GM21526 (cell line): Measurements from ENCODE around the gene PKNOX2.

Experiments
- ATAC-seq: cut with Tn5 transposase; IDR thresholded peaks from one replicate; pipeline ENCODE4 v1.9.1; 2021; ENCODE audit warnings: moderate library complexity; ENCODE audit not compliant: unreplicated experiment, low FRiP score

The PKNOX2 gene

DNA sequence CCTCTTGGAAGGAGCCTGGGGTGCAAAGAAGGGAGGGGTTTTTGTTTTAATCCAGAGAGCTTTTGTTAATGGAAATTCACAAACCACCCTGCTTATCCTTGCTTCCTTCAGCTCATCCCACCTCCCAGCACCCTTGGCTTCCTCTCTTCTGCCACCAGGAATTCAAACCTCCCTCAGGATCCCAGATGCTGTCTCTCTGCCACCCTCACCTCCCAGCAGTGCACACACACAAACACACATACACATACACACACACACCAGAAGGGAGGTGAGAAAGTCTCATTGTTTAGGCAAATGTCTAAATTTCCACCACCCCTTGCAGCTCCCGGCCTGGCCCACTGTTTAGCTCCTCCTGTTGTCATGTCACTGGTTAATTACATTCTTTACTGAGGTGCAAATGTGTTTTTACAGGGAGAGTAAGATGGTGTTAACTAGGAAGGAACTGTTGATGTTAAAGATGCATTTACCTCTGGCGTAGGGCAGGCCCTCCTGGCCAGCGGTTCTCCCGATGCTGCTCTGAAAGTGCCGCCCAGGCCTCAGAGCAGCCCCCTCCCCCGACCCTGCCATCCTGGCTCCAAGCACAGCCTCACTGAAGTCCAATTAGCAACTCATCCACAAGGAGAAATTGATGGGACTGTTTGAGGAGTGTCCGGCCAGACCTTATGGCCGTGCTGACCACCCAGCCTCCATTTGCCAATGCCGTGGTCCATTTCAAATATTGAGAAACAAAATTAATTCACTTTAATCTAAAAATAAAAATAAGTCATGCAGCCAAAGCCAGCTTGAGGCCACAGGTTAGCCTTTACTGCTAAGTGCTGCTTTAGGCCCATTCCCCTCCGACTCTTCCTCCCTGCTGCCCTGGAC lies 166.1 kb downstream of the PKNOX2 start:
- ATAC-seq = no peak

- no peak for ATAC-seq
These were observed 166.9 kb downstream of the PKNOX2 start for GRCh38 chr11:125331357-125332035.

DNA sequence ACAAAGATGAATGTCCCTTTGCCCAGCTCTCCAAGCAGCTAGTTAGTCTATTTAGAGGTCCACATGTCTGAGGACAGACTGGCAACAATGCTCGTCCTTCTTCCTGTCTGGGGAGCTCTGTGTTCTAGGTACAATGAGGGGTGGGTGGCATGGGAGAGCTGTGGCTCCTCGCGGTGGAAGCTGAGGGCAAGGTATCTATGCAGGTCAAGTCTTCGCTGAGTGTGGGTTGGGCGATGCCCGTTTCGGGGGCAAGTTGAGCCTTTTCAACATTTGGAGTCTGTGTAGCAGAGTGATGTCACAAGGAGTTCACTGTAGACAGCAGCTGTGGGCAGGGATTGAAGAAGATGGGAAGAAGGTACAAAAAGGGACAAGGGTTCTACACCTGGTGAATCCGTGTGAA lies 168.3 kb downstream of the PKNOX2 start:
- no peak for ATAC-seq

DNA sequence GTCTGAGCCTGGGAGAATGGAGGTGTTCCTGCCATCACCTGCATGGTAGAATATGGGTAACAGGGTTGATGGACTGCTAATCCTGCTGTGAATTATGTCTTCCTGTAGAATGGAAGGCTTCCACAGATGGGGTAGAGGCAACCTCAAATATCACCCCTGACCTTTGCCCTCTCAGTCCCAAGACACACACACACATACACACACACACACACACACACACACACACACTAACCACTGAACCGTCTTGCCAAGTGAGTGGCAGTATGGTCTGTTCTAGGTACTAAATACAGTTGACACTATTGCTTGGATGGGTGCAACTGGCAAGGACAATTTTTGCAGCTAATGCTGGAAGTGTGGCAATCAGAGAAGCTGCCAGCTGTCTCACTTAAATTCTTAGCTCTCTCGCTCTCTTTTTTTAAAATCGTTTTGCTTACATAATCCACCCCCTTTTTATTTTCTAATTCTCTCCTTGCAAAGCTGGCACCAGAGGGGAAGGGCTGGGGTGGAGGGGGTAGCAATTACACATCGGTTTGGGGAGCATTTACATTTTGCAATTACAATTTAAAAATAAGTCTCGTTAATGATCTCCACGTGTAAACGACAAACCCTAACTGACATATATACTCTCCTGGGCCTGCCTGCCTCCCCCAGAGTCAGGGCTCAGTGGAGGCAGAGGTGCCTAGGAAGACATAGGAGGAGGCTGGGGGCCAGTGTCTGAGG lies 169.0 kb downstream of the PKNOX2 start:
- ATAC-seq = no peak

GRCh38 chr11:125335106-125335505 lies 170.6 kb downstream of the PKNOX2 start:
- no peak for ATAC-seq

DNA sequence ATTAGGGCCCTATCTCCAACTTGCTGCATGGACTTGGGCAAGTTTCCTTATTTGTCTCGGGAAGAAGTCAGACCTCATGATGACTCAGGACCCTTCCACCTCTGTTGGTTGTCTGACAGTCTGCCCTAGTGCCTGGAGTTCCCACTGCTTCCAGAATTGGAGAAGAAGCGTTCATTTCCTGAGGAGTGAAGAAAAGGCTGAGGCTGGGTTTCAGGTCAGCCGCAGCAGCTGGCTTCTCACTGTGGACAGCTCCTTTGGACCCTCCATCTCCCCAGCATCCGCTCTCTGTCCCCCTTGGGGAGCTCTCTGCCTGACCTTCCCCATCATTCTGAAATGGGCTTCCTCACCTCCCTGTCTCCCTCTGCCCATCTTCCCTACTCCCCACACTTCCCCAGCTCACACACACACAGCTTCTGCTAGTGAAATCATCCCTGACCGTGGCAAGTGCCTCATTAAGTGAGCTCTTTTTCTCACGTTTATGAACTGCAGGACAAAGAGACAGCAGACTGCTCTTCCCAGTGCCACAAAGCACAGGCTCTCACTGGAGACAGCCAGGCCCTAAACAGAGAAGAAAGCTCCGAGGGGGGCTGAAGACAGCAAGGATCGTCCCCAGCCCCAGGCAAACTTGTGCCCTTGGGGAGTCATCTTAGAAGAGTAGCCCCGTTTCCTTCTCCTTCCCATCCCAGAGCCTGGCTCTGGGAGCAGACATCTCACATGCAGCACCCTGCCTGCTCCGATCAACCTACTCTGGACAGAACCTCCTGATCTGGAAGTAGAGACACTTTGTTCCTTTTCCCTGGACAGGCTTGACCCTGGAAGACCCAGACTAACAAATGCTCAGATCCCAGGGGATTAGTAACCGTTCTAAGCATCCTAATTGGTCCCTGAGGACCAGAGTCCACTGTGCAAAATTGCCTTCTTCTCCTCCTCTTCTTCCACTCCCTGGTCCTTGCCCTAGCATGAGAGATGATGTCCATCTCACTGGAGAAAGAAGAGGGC lies 173.6 kb downstream of the PKNOX2 start:
- no peak for ATAC-seq

DNA sequence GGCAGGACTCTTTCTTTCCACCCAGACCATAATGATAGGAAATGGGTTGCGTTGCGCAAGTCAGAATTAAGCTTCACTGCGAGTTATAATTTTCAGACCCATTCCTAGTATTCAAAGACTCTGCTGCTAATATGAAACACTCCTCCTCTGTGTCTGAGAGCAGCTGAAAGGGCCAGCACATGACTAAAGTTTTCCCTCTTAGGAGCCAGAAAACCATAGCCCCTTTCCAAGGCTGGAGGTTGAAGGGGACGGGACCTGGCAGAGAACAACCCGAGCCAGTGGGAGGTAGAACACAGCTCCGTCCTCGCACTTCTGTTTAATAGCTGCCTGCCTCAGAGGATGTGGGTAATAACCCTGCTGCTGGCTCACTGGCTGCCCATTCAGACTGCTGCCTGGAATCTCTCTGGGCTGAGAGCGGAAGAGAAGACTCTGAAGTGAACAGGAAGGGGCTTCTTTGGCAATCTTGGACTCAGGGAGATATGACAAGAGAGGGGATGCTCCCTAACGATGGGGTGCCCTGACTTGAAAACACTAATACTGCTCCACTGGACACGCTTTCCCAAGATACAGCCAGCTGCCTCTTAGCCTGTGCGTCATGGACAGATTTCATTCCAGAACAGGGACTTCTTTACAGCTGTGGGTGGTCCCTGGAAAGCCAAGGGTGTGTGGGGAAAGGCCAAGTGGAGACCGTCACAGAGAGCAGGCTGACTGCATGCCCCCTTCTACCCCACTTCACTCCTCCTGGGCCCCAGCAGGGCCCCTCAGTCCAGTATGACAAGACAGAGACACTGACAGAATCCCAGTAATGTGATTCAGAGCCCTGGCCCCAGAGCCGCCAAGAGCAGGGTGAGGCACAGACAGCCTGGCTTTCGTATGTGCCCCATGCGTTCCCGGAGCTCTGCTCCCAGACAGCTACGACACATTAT lies 174.6 kb downstream of the PKNOX2 start:
- no peak for ATAC-seq

- no peak for ATAC-seq
These were observed 177.1 kb downstream of the PKNOX2 start for GRCh38 chr11:125341676-125342075.

DNA sequence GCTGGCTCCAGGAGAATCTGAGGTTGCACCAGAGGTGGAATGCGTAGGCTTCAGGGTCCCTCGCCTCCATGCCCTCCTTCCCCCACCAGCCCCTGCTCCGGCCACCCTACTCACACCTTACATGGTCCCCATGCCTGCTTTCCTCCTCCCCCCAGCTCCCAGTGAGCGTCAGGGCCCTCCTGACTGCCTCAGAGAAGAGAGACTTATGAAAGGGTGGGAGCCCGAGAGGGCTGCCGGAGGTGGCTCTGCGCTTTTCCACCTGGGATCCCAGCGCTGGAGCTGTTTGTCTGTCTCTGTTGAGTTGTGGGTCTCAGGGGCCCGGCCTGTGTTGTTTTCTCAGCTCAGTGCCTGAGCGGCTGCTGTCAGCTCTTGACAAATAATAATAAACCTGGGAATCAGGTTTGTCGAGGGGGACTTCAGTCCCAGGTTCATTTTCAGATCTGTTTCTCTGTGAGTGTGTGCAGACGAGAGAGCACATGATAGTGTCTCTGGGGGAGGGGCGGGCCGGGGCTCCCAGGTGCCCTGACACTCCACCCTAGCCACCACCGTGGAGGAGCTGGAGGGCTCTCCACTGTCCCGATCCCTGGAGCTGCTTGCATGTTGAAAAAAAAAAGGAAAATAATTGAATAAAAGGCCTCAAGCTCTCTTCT lies 177.9 kb downstream of the PKNOX2 start:
- no peak for ATAC-seq

- ATAC-seq = no peak
These were observed 178.7 kb downstream of the PKNOX2 start for GRCh38 chr11:125343086-125343717.

GRCh38 chr11:125343718-125344131 lies 179.2 kb downstream of the PKNOX2 start:
- no peak for ATAC-seq

GRCh38 chr11:125344846-125345420 lies 180.4 kb downstream of the PKNOX2 start:
- no peak for ATAC-seq

GRCh38 chr11:125345421-125346178 lies 181.0 kb downstream of the PKNOX2 start:
- no peak for ATAC-seq

GRCh38 chr11:125346179-125346530 lies 181.6 kb downstream of the PKNOX2 start:
- no peak for ATAC-seq

DNA sequence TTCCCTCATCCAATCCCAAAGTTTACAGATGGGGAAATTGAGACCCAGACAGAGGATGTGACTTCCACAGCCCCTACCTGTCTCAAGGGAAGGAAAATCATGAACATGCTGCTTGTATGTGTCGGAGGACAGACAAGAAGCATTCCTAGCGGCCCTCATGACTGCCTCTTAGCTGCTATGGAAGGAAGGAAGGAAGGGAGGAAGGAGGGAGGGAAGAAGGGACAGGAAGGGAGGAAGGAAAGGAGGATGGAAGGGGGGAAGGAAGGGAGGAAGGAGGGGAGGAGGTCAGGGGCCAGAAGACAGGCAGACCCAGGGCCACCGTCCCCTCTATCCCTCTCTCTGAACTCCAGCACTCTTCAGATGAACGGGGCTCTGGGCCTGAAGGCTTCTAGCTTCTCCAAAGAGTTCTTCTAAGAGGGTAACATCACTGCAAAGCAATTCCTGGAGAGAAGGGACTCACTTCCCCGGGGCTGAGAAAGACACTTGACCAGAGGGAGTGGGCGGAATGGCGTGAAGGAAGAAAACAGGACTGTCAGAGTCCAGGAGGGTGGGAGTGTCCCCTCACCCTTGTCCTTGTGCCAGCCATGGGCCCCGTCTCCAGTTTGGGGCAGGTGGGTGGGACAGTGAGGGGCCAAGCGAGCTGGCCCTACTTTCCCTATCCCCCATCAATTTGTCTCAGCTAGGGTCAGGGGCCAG lies 182.2 kb downstream of the PKNOX2 start:
- ATAC-seq = no peak

- ATAC-seq = no peak
These were observed 182.7 kb downstream of the PKNOX2 start for GRCh38 chr11:125347261-125347585.
